Liver (tissue), 9 donors: Measurements from ENCODE around the gene GABPB1. TPM values are rescaled to one million over a fixed set of nuclear protein-coding genes. Genes with fewer than 3 reads are reported as not detected.
"Not testable (repeated sequence)": the region's sequence is repeated elsewhere in the genome, so short reads cannot be mapped to it uniquely, and the experiment has no call there.

Source experiments
- DNase-seq: peaks from one replicate; pipeline ENCODE4 v3.0.0-alpha.2; 2017; ENCODE audit warnings: low spot score
- H3K27ac ChIP-seq, 2 donors: one replicate each; pipeline ENCODE4 v1.7.0; 2013; ENCODE audit warnings: inconsistent platforms in 2 of 2, low read length in 2 of 2, control low read depth in 1 of 2, low read depth in 1 of 2, mild to moderate bottlenecking in 1 of 2
- H3K27me3 ChIP-seq, 4 donors: one replicate each; pipeline versions ENCODE4 v1.6.1 to v1.7.0; 2013; ENCODE audit warnings: low read length in 3 of 4, inconsistent platforms in 1 of 4, mild to moderate bottlenecking in 1 of 4, moderate library complexity in 1 of 4; ENCODE audit not compliant: control insufficient read depth in 4 of 4, insufficient read depth in 4 of 4
- H3K36me3 ChIP-seq, 4 donors: one replicate each; pipeline versions ENCODE4 v1.6.1 to v1.7.0; 2013; ENCODE audit warnings: low read length in 3 of 4, mild to moderate bottlenecking in 3 of 4, low read depth in 1 of 4, moderate library complexity in 1 of 4; ENCODE audit not compliant: control insufficient read depth in 4 of 4, insufficient read depth in 3 of 4
- H3K4me1 ChIP-seq, 4 donors: one replicate each; pipeline versions ENCODE4 v1.6.1 to v1.7.0; 2013; ENCODE audit warnings: low read length in 3 of 4, mild to moderate bottlenecking in 3 of 4, moderate library complexity in 1 of 4; ENCODE audit not compliant: control insufficient read depth in 4 of 4, insufficient read depth in 4 of 4
- H3K4me3 ChIP-seq, 3 donors: one replicate each; pipeline versions ENCODE4 v1.6.1 to v1.7.0; 2013; ENCODE audit warnings: low read length in 3 of 3, control low read depth in 1 of 3, low read depth in 1 of 3, mild to moderate bottlenecking in 1 of 3
- H3K9ac ChIP-seq, 2 donors: one replicate each; pipeline ENCODE4 v1.7.0; 2013; ENCODE audit warnings: low read length in 2 of 2, mild to moderate bottlenecking in 2 of 2, moderate library complexity in 2 of 2, control low read depth in 1 of 2, low read depth in 1 of 2
- H3K9me3 ChIP-seq, 4 donors: one replicate each; pipeline versions ENCODE4 v1.6.1 to v1.7.0; 2013; ENCODE audit warnings: low read length in 3 of 4; ENCODE audit not compliant: control insufficient read depth in 4 of 4
- ATF3 ChIP-seq: IDR thresholded peaks from 2 replicates; pipeline ENCODE4 v1.6.1; 2016; ENCODE audit warnings: antibody characterized with exemption
- CTCF ChIP-seq: fragments of 150-350 bp; IDR thresholded peaks from 2 replicates; pipeline ENCODE4 v1.5.1; 2017; ENCODE audit warnings: improper control_type of control experiment, low read depth, low read length; ENCODE audit not compliant: missing input control
- EGR1 ChIP-seq, 2 donors: IDR thresholded peaks; 2 replicates each; pipeline ENCODE4 v1.6.1; 2016 to 2018; ENCODE audit warnings: antibody characterized with exemption in 2 of 2, low read depth in 2 of 2
- FOXA1 ChIP-seq: IDR thresholded peaks from 2 replicates; pipeline ENCODE4 v1.6.1; 2016; ENCODE audit warnings: antibody characterized with exemption
- FOXA2 ChIP-seq: IDR thresholded peaks from 2 replicates; pipeline ENCODE4 v1.6.1; 2016; ENCODE audit warnings: antibody characterized with exemption
- GABPA ChIP-seq, 2 donors: IDR thresholded peaks in 1 of 2; conservative IDR thresholded peaks in 1 of 2; 2 replicates each; pipeline ENCODE4 v1.6.1; 2016; ENCODE audit warnings: antibody characterized with exemption in 2 of 2, mild to moderate bottlenecking in 1 of 2, moderate library complexity in 1 of 2
- HNF4A ChIP-seq, 2 donors: conservative IDR thresholded peaks; 2 replicates each; pipeline ENCODE4 v1.6.1; 2016; ENCODE audit warnings: antibody characterized with exemption in 2 of 2, mild to moderate bottlenecking in 2 of 2
- HNF4G ChIP-seq: IDR thresholded peaks from 2 replicates; pipeline ENCODE4 v1.6.1; 2016; ENCODE audit warnings: antibody characterized with exemption
- JUND ChIP-seq, 2 donors: IDR thresholded peaks; 2 replicates each; pipeline ENCODE4 v1.6.1; 2016; ENCODE audit warnings: antibody characterized with exemption in 2 of 2
- NR2F2 ChIP-seq: IDR thresholded peaks from 2 replicates; pipeline ENCODE4 v1.6.1; 2016; ENCODE audit warnings: antibody characterized with exemption
- RAD21 ChIP-seq, 2 donors: IDR thresholded peaks; 2 replicates each; pipeline ENCODE4 v1.6.1; 2016; ENCODE audit warnings: antibody characterized with exemption in 2 of 2, mild to moderate bottlenecking in 2 of 2
- RXRA ChIP-seq, 2 donors: IDR thresholded peaks; 2 replicates each; pipeline ENCODE4 v1.6.1; 2017 to 2018; ENCODE audit warnings: antibody characterized with exemption in 2 of 2, mild to moderate bottlenecking in 1 of 2
- SP1 ChIP-seq: IDR thresholded peaks from 2 replicates; pipeline ENCODE4 v1.6.1; 2018; ENCODE audit warnings: antibody characterized with exemption, mild to moderate bottlenecking
- TAF1 ChIP-seq: conservative IDR thresholded peaks from 2 replicates; pipeline ENCODE4 v1.6.1; 2016; ENCODE audit warnings: antibody characterized with exemption, mild to moderate bottlenecking
- YY1 ChIP-seq: IDR thresholded peaks from 2 replicates; pipeline ENCODE4 v1.6.1; 2016; ENCODE audit warnings: antibody characterized with exemption, mild to moderate bottlenecking
- WGBS: extraction: QIAGEN DNeasy Blood & Tissue Kit; methylation state at CpG from one replicate; pipeline ENCODE4 v1.1.7; 2013; 5-methylcytosine and 5-hydroxymethylcytosine counted together
- polyA plus RNA-seq, 2 donors: library from polyadenylated mRNA; stranded (reverse) in 1 of 2; unstranded in 1 of 2; fragments of 200-250 nt in 1 of 2; fragments of >200 nt in 1 of 2; fragmentation: Nextera tagmentation in 1 of 2; extraction: Ambion mirVana in 1 of 2; gene quantifications; one replicate each; pipeline versions ENCODE4 v1.2.1 to v1.2.3, GENCODE V29; 2013 to 2015
- total RNA-seq, 2 donors: library from RNA; depleted of rRNA; stranded (reverse); fragments of >200 nt; gene quantifications; one replicate each; pipeline ENCODE4 v1.2.3, GENCODE V29; 2014
- TF ChIP-seq, protein P1 (sequence below): IDR thresholded peaks from 2 replicates; pipeline ENCODE4 v1.6.1; 2016; ENCODE audit warnings: antibody characterized with exemption
- TF ChIP-seq, protein P2 (sequence below): IDR thresholded peaks from 2 replicates; pipeline ENCODE4 v1.6.1; 2016; ENCODE audit warnings: antibody characterized with exemption
- TF ChIP-seq, protein P3 (sequence below): IDR thresholded peaks from 2 replicates; pipeline ENCODE4 v1.6.1; 2016; ENCODE audit warnings: antibody characterized with exemption, mild to moderate bottlenecking
- donor health status: healthy.
- donor health status: healthy.
- donor health status: healthy.
- donor health status: healthy.
- donor health status: healthy.

The GABPB1 gene
- total RNA-seq (10 to 100 TPM; 14.6 to 23.6 TPM), polyA plus RNA-seq (1 to 10 TPM; 4.4 to 5.0 TPM)

GRCh38 chr15:50354838-50355618 is at the start of gene GABPB1:
TSS of gene GABPB1 (minus strand) at chr15:50355198. CDS start at chr15:50309798, 45,400 bp downstream.
- TF ChIP-seq JUND (IDR thresholded peaks at IDR 0.05) (no peak), HNF4A (conservative IDR thresholded peaks at IDR 0.05) (peak in 1 of 2 donors; percentile 13), GABPA (IDR thresholded peaks at IDR 0.05 in 1 of 2, conservative IDR thresholded peaks at IDR 0.05 in 1 of 2) (peak; percentile 80 to 91), FOXA1 (peak; percentile 6), SP1 (peak; percentile 39), RAD21 (IDR thresholded peaks at IDR 0.05) (peak in 1 of 2 donors; percentile 32), HNF4G (no peak), FOXA2 (peak; percentile 0), TAF1 (peak; percentile 64), RXRA (IDR thresholded peaks at IDR 0.05) (peak in 1 of 2 donors; percentile 35), YY1 (peak; percentile 87), CTCF (no peak), ATF3 (no peak), EGR1 (IDR thresholded peaks at IDR 0.05; ENCODE audit: low read depth in 2 of 2) (peak; percentile 46 to 49), NR2F2 (peak; percentile 59)
- TF ChIP-seq, protein P1, sequence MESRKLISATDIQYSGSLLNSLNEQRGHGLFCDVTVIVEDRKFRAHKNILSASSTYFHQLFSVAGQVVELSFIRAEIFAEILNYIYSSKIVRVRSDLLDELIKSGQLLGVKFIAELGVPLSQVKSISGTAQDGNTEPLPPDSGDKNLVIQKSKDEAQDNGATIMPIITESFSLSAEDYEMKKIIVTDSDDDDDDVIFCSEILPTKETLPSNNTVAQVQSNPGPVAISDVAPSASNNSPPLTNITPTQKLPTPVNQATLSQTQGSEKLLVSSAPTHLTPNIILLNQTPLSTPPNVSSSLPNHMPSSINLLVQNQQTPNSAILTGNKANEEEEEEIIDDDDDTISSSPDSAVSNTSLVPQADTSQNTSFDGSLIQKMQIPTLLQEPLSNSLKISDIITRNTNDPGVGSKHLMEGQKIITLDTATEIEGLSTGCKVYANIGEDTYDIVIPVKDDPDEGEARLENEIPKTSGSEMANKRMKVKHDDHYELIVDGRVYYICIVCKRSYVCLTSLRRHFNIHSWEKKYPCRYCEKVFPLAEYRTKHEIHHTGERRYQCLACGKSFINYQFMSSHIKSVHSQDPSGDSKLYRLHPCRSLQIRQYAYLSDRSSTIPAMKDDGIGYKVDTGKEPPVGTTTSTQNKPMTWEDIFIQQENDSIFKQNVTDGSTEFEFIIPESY: peak; percentile 23
- TF ChIP-seq, protein P2, sequence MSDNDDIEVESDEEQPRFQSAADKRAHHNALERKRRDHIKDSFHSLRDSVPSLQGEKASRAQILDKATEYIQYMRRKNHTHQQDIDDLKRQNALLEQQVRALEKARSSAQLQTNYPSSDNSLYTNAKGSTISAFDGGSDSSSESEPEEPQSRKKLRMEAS: peak; percentile 47
- TF ChIP-seq, protein P3, sequence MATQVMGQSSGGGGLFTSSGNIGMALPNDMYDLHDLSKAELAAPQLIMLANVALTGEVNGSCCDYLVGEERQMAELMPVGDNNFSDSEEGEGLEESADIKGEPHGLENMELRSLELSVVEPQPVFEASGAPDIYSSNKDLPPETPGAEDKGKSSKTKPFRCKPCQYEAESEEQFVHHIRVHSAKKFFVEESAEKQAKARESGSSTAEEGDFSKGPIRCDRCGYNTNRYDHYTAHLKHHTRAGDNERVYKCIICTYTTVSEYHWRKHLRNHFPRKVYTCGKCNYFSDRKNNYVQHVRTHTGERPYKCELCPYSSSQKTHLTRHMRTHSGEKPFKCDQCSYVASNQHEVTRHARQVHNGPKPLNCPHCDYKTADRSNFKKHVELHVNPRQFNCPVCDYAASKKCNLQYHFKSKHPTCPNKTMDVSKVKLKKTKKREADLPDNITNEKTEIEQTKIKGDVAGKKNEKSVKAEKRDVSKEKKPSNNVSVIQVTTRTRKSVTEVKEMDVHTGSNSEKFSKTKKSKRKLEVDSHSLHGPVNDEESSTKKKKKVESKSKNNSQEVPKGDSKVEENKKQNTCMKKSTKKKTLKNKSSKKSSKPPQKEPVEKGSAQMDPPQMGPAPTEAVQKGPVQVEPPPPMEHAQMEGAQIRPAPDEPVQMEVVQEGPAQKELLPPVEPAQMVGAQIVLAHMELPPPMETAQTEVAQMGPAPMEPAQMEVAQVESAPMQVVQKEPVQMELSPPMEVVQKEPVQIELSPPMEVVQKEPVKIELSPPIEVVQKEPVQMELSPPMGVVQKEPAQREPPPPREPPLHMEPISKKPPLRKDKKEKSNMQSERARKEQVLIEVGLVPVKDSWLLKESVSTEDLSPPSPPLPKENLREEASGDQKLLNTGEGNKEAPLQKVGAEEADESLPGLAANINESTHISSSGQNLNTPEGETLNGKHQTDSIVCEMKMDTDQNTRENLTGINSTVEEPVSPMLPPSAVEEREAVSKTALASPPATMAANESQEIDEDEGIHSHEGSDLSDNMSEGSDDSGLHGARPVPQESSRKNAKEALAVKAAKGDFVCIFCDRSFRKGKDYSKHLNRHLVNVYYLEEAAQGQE: peak; percentile 59
- peaks cover 5 to 32% (median 18%) of the 10 kb centered on the region in 4 donors for H3K4me1 ChIP-seq
- DNase-seq: peak; percentile 86
- no peaks in the 10 kb centered on the region for H3K9me3 ChIP-seq
- H3K36me3 ChIP-seq: peaks cover 0 to 2% (median under 1%) of the 10 kb centered on the region in 4 donors
- no peaks in the 10 kb centered on the region for H3K27me3 ChIP-seq
- peak within 1 kb of the TSS; percentile 99 to 100 for H3K27ac ChIP-seq
- peak within 1 kb of the TSS; percentile 96 to 100 for H3K9ac ChIP-seq
- under 1% methylated on average over 70 of the region's 70 CpGs for whole genome bisulfite sequencing
- peak within 1 kb of the TSS; percentile 66 to 98 (median 95) for H3K4me3 ChIP-seq

DNA sequence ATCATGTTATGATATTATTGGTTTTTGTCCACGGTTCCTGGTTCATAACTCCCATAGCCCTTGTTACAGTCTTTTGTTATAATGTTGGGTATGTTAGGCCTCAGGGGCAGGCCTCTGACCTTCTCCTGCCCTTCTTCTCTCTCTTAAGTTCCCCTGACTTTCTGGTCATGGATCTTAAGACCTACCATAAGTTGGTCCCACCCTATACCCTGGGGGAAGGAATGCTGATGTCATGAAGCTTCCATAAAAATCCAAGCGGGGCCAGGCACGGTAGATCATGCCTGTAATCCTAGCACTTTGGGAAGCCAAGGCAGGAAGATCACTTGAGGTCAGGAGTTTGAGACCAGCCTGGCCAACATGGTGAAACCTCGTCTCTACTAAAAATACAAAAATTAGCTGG is 36.6 kb upstream of the GABPB1 start:
- H3K9ac ChIP-seq, H3K27me3 ChIP-seq, H3K36me3 ChIP-seq, DNase-seq, H3K4me3 ChIP-seq, H3K4me1 ChIP-seq, H3K27ac ChIP-seq, H3K9me3 ChIP-seq: not testable (repeated sequence)
- 94% methylated on average over 4 of the region's 4 CpGs for WGBS
